MM.1S (cell line): ENCODE measurements around the gene KIAA1328.

Experiments
- CTCF ChIP-seq: fragments of 300-600 bp; sonication (generic); IDR thresholded peaks from 2 replicates; pipeline ENCODE4 v1.5.1; 2016; ENCODE audit warnings: antibody characterized with exemption, low read length, mixed read lengths
- EZH2 ChIP-seq: fragments of 300-600 bp; sonication (generic); optimal IDR thresholded peaks from 2 replicates; pipeline ENCODE3; 2017; ENCODE audit warnings: low read depth, mild to moderate bottlenecking, antibody characterized with exemption, low read length, mixed read lengths
- EZH2phosphoT487 ChIP-seq: fragments of 300-600 bp; sonication (generic); IDR thresholded peaks from 2 replicates; pipeline ENCODE4 v1.6.1; 2018; ENCODE audit warnings: antibody characterized with exemption, low read length

- no peak for TF ChIP-seq CTCF
- no peak for TF ChIP-seq EZH2phosphoT487
- no peak for TF ChIP-seq EZH2
These were observed 22.3 kb downstream of the KIAA1328 start for GRCh38 chr18:36851202-36851590.
